HepG2 (cell line): Measurements from ENCODE around the gene MYO1E. TPM values are rescaled to one million over a fixed set of nuclear protein-coding genes. Genes with fewer than 3 reads are reported as not detected.

Experiments used
- ATAC-seq: fragments of 200-7000 bp; cut with Tn5 transposase; 3 replicates; pipeline ENCODE4 v1.9.1; 2020; ENCODE audit warnings: mild to moderate bottlenecking, moderate library complexity
- BruUV-seq: library from RNA; stranded (reverse); fragments of 400-500 nt; replicated peaks from 2 replicates; lab custom pipeline; 2021; lab: Mats Ljungman, UMichigan
- CTCF ChIA-PET: fragments of 300-600 bp; formaldehyde crosslinking; extraction: SDS; loops from one replicate; lab custom pipeline; 2021; ENCODE audit warnings: low total read pairs, inconsistent platforms, low intra/inter-chr PET ratio; lab: Yijun Ruan, JAX
- POLR2A ChIA-PET: fragments of 350-600 bp; sonication (Branson Sonifier 250); formaldehyde crosslinking; loops from one replicate; lab custom pipeline; 2020; ENCODE audit warnings: antibody characterized with exemption, inconsistent platforms; lab: Yijun Ruan, JAX
- DNase-seq: peaks from one replicate; pipeline ENCODE4 v3.0.0-alpha.2; 2015; ENCODE audit warnings: low spot score
- FAIRE-seq: peaks from 3 replicates; lab custom pipeline; 2011; peaks lifted over from hg19 to GRCh38; lab: Jason Lieb, UNC
- H2AFZ ChIP-seq: one replicate; pipeline ENCODE4 v1.6.1; 2011; ENCODE audit warnings: low read length, inconsistent platforms
- H3K27ac ChIP-seq: fragments of 300-600 bp; 3 replicates; pipeline ENCODE4 v1.8.0; 2011; ENCODE audit warnings: mixed run types, mild to moderate bottlenecking, mixed read lengths, low read length, inconsistent platforms; ENCODE audit not compliant: insufficient read depth; ENCODE audit errors: extremely low read length
- H3K27me3 ChIP-seq, 2 experiments: fragments of 200-600 bp in 1 of 2; 2 replicates in 1 of 2; 3 replicates in 1 of 2; pipeline versions ENCODE4 v1.6.0 to v1.8.0; 2011; ENCODE audit warnings: low read length in 2 of 2, mild to moderate bottlenecking in 2 of 2, moderate library complexity in 2 of 2, inconsistent platforms in 1 of 2; ENCODE audit not compliant: insufficient read depth in 2 of 2, control insufficient read depth in 1 of 2
- H3K36me3 ChIP-seq, 2 experiments: fragments of 200-600 bp in 1 of 2; replicated peaks in 1 of 2; 2 replicates in 1 of 2; 3 replicates in 1 of 2; pipeline versions ENCODE4 v1.5.1 to v1.8.0; 2011; ENCODE audit warnings: low read length in 2 of 2, inconsistent platforms in 1 of 2; ENCODE audit not compliant: insufficient read depth in 2 of 2, control insufficient read depth in 1 of 2
- H3K4me1 ChIP-seq: 2 replicates; pipeline ENCODE4 v1.5.1; 2012; ENCODE audit warnings: low read length, inconsistent platforms; ENCODE audit not compliant: insufficient read depth
- H3K4me2 ChIP-seq: 2 replicates; pipeline ENCODE4 v1.6.0; 2011; ENCODE audit warnings: low read depth, low read length, inconsistent platforms
- H3K4me3 ChIP-seq, 3 experiments: fragments of 200-600 bp in 1 of 3; sonication (generic), shearing (Covaris generic) in 1 of 3; replicated peaks in 1 of 3; 2 replicates each; pipeline ENCODE4 v1.5.1; 2011 to 2016; ENCODE audit warnings: low read length in 3 of 3, inconsistent platforms in 2 of 3, low read depth in 2 of 3, mild to moderate bottlenecking in 2 of 3, control low read depth in 1 of 3, mixed read lengths in 1 of 3; ENCODE audit not compliant: insufficient read depth in 1 of 3
- H3K79me2 ChIP-seq: one replicate; pipeline ENCODE4 v1.6.1; 2011; ENCODE audit warnings: low read length, inconsistent platforms; ENCODE audit not compliant: insufficient read depth
- H3K9ac ChIP-seq: 2 replicates; pipeline ENCODE4 v1.6.0; 2011; ENCODE audit warnings: mild to moderate bottlenecking, low read depth, low read length, inconsistent platforms; ENCODE audit not compliant: insufficient read depth
- H3K9me3 ChIP-seq: 2 replicates; pipeline ENCODE4 v1.5.1; 2012; ENCODE audit warnings: mild to moderate bottlenecking, low read length
- H4K20me1 ChIP-seq: 2 replicates; pipeline ENCODE4 v1.6.0; 2011; ENCODE audit warnings: inconsistent platforms, mild to moderate bottlenecking, low read length, moderate library complexity; ENCODE audit not compliant: insufficient read depth
- ELF1 ChIP-seq: sonication (generic); formaldehyde crosslinking; IDR thresholded peaks from 2 replicates; pipeline ENCODE4 v1.4.0; 2020; ENCODE audit warnings: missing genetic modification reagents
- GTF2F1 ChIP-seq: fragments of 150-350 bp; IDR thresholded peaks from 2 replicates; pipeline ENCODE4 v1.6.1; 2014; ENCODE audit warnings: low read length
- KDM1A ChIP-seq: IDR thresholded peaks from 2 replicates; pipeline ENCODE4 v1.6.1; 2016; ENCODE audit warnings: missing compliant biosample characterization
- MTF2 ChIP-seq: sonication (generic); formaldehyde crosslinking; IDR thresholded peaks from 2 replicates; pipeline ENCODE4 v1.5.0; 2020; ENCODE audit warnings: missing genetic modification reagents, borderline replicate concordance
- MZF1 ChIP-seq: sonication (generic); formaldehyde crosslinking; IDR thresholded peaks from 2 replicates; pipeline ENCODE4 v1.8.1; 2023; ENCODE audit warnings: mild to moderate bottlenecking, missing genetic modification reagents, borderline replicate concordance
- NFE2L2 ChIP-seq: fragments of 150-350 bp; IDR thresholded peaks from 2 replicates; pipeline ENCODE4 v1.6.1; 2014; ENCODE audit warnings: low read length
- PAF1 ChIP-seq: IDR thresholded peaks from 2 replicates; pipeline ENCODE4 v1.6.1; 2016; ENCODE audit warnings: missing genetic modification reagents, missing compliant biosample characterization
- PHB2 ChIP-seq: fragments of 450-650 bp; IDR thresholded peaks from 2 replicates; pipeline ENCODE4 v1.6.1; 2018; ENCODE audit not compliant: partially characterized antibody
- PRMT3 ChIP-seq: sonication (generic); formaldehyde crosslinking; IDR thresholded peaks from 2 replicates; pipeline ENCODE4 v1.8.1; 2022; ENCODE audit warnings: low read depth, mild to moderate bottlenecking, moderate library complexity, missing genetic modification reagents, borderline replicate concordance
- SMARCE1 ChIP-seq: fragments of 450-650 bp; IDR thresholded peaks from 2 replicates; pipeline ENCODE4 v1.6.1; 2017; ENCODE audit warnings: borderline replicate concordance
- SPEN ChIP-seq: sonication (generic); formaldehyde crosslinking; IDR thresholded peaks from 2 replicates; pipeline ENCODE4 v1.5.1; 2020; ENCODE audit warnings: low read depth, mild to moderate bottlenecking, missing genetic modification reagents
- STAT5B ChIP-seq: sonication (generic); formaldehyde crosslinking; IDR thresholded peaks from 2 replicates; pipeline ENCODE4 v1.4.0; 2020; ENCODE audit warnings: missing genetic modification reagents
- TCF7 ChIP-seq: sonication (generic); IDR thresholded peaks from 2 replicates; pipeline ENCODE4 v1.6.1; 2016; ENCODE audit warnings: antibody characterized with exemption, low read depth
- TCF7L2 ChIP-seq: IDR thresholded peaks from 2 replicates; pipeline ENCODE4 v1.6.1; 2011; ENCODE audit warnings: mild to moderate bottlenecking, low read depth, low read length, moderate library complexity
- ZNF264 ChIP-seq: sonication (generic); formaldehyde crosslinking; IDR thresholded peaks from 2 replicates; pipeline ENCODE4 v1.4.0; 2020; ENCODE audit warnings: missing genetic modification reagents
- ZNF326 ChIP-seq: sonication (generic); formaldehyde crosslinking; IDR thresholded peaks from 2 replicates; pipeline ENCODE4 v1.4.0; 2020; ENCODE audit warnings: missing genetic modification reagents, borderline replicate concordance
- ZNF556 ChIP-seq: sonication (generic); formaldehyde crosslinking; IDR thresholded peaks from 2 replicates; pipeline ENCODE4 v1.4.0; 2020; ENCODE audit warnings: mild to moderate bottlenecking, missing genetic modification reagents, borderline replicate concordance
- ZNF724P ChIP-seq: sonication (generic); formaldehyde crosslinking; IDR thresholded peaks from 2 replicates; pipeline ENCODE4 v1.8.0; 2022; ENCODE audit warnings: missing genetic modification reagents, borderline replicate concordance
- ZNF777 ChIP-seq: sonication (generic); formaldehyde crosslinking; IDR thresholded peaks from 2 replicates; pipeline ENCODE4 v1.4.0; 2020; ENCODE audit warnings: missing genetic modification reagents
- WGBS: methylation state at CpG from one replicate; pipeline ENCODE4 v1.1.6; 2017; ENCODE audit warnings: low lambda C conversion rate; 5-methylcytosine and 5-hydroxymethylcytosine counted together
- in situ Hi-C: cut with HindIII; loops from 2 replicates; pipeline ENCODE4 v1.10.0; 2017; ENCODE audit warnings: low pct_unique_long_range_greater_than_20kb; ENCODE audit not compliant: extremely low pct_ligation_motif_present
- intact Hi-C: fragments of 100-400 bp; cut with micrococcal nuclease; formaldehyde crosslinking; loops from one replicate; pipeline ENCODE4 v1.10.0; 2022; ENCODE audit not compliant: unreplicated experiment
- polyA plus RNA-seq, 8 experiments: library from polyadenylated mRNA; depleted of rRNA in 3 of 8; stranded (reverse) in 7 of 8; unstranded in 1 of 8; fragments of >200 nt; fragmentation: Illumina TruSeq in 4 of 8; extraction: Trizol in 4 of 8; gene quantifications; 2 replicates each; pipeline versions ENCODE4 v1.2.1 to v1.2.3, GENCODE V29; 2011 to 2016; ENCODE audit warnings: low read depth in 4 of 8, missing spikeins in 1 of 8, mixed read lengths in 1 of 8; ENCODE audit not compliant: insufficient read depth in 1 of 8
- total RNA-seq, 5 experiments: library from RNA; depleted of rRNA; stranded (reverse); fragments of >200 nt; fragmentation: Illumina TruSeq; extraction: Trizol; gene quantifications; 2 replicates each; pipeline ENCODE4 v1.2.3, GENCODE V29; 2016; ENCODE audit warnings: low read depth in 1 of 5
- TF ChIP-seq, protein P1 (sequence below): conservative IDR thresholded peaks from 2 replicates; pipeline ENCODE4 v1.6.1; 2018; ENCODE audit warnings: missing genetic modification reagents
- TF ChIP-seq, protein P2 (sequence below): sonication (generic); formaldehyde crosslinking; IDR thresholded peaks from 2 replicates; pipeline ENCODE4 v1.4.0; 2020; ENCODE audit warnings: missing genetic modification reagents
- TF ChIP-seq, protein P3 (sequence below): sonication (generic); formaldehyde crosslinking; IDR thresholded peaks from 2 replicates; pipeline ENCODE4 v1.4.0; 2020; ENCODE audit warnings: missing genetic modification reagents
- TF ChIP-seq, protein P4 (sequence below): sonication (generic); formaldehyde crosslinking; IDR thresholded peaks from 2 replicates; pipeline ENCODE4 v1.5.1; 2020; ENCODE audit warnings: missing genetic modification reagents, mild to moderate bottlenecking, borderline replicate concordance

Gene MYO1E
- total and polyA plus RNA-seq, 2 of the 13 experiments (the other 11 are each of a cell fraction or from before 2014, with no cell fraction given), result 15.7 to 25.1 TPM

DNA sequence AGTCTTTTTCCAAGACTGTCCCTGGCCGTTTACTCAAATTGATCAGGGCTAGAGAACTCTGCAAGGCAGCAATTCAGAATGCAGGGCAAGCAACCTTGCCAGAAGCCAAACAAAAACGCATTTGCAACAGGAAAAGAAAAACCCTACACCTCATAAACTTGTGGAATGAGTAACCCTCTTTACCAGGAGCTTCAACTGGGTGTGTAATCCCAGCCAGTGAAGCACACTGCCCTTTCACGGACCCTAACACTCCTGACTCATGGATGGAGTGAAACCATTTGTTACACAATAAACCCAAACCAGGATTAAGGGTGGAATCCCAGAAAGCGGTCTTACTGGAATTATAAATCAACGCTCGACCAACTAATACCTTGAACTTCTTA, 180.8 kb downstream of the MYO1E start (continued):
- TF ChIP-seq ZNF264 (CRISPR knock-in tag), result no peak
- no peak for TF ChIP-seq MTF2 (CRISPR knock-in tag)
- TF ChIP-seq PHB2, result no peak
- TF ChIP-seq MZF1 (CRISPR knock-in tag), result no peak
- TF ChIP-seq SMARCE1, result no peak

DNA sequence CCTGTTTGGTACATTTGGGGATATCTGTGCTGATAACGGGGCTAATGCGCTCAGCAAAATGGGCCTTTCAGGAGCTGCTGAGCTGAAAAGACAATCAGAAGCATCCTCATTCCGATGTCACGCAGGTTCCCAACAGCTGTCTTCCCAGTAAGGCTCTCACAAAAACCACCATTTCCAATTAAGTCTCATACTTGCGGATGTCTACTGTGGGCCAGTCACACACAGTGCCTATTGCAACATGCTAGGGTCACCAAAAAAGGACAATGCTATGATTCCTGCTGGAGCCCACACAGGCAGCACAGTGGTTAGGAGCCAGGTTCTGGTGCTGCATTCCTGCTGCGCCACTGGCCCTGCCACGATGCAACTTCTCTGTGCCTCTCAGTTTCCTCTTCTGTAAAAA, 182.4 kb downstream of the MYO1E start:
- FAIRE-seq (no peak), DNase-seq (no peak), ATAC-seq (no peak)
- in situ Hi-C loops, result no loop called here
- Histone ChIP-seq H3K79me2 (no peaks in the 10 kb centered on the region), H3K9ac (no peak overlapping the region), H3K36me3 (peaks cover 14 to 44% of the 10 kb centered on the region in 2 experiments; a peak in 4 of 5 replicates), H4K20me1 (no peaks in the 10 kb centered on the region), H3K4me3 (no peak overlapping the region), H3K27ac (no peak overlapping the region), H3K4me2 (no peak overlapping the region), H3K27me3 (no peaks in the 10 kb centered on the region), H3K4me1 (no peaks in the 10 kb centered on the region), H3K9me3 (no peaks in the 10 kb centered on the region), H2AFZ (no peak overlapping the region)
- TF ChIP-seq, protein P1, sequence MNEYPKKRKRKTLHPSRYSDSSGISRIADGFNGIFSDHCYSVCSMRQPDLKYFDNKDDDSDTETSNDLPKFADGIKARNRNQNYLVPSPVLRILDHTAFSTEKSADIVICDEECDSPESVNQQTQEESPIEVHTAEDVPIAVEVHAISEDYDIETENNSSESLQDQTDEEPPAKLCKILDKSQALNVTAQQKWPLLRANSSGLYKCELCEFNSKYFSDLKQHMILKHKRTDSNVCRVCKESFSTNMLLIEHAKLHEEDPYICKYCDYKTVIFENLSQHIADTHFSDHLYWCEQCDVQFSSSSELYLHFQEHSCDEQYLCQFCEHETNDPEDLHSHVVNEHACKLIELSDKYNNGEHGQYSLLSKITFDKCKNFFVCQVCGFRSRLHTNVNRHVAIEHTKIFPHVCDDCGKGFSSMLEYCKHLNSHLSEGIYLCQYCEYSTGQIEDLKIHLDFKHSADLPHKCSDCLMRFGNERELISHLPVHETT (CRISPR knock-in tag), result no peak
- TF ChIP-seq, protein P2, sequence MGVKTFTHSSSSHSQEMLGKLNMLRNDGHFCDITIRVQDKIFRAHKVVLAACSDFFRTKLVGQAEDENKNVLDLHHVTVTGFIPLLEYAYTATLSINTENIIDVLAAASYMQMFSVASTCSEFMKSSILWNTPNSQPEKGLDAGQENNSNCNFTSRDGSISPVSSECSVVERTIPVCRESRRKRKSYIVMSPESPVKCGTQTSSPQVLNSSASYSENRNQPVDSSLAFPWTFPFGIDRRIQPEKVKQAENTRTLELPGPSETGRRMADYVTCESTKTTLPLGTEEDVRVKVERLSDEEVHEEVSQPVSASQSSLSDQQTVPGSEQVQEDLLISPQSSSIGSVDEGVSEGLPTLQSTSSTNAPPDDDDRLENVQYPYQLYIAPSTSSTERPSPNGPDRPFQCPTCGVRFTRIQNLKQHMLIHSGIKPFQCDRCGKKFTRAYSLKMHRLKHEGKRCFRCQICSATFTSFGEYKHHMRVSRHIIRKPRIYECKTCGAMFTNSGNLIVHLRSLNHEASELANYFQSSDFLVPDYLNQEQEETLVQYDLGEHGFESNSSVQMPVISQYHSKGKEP (CRISPR knock-in tag), result no peak
- TF ChIP-seq TCF7L2 (no peak), TCF7 (no peak), PRMT3 (CRISPR knock-in tag) (no peak), ZNF326 (CRISPR knock-in tag) (no peak), SPEN (no peak), ELF1 (CRISPR knock-in tag) (no peak), ZNF724P (CRISPR knock-in tag) (no peak), ZNF556 (no peak), KDM1A (CRISPR knock-in tag) (no peak), GTF2F1 (no peak), PAF1 (CRISPR knock-in tag) (no peak), ZNF777 (CRISPR knock-in tag) (no peak), STAT5B (CRISPR knock-in tag) (no peak), NFE2L2 (no peak)
- TF ChIP-seq, protein P3, sequence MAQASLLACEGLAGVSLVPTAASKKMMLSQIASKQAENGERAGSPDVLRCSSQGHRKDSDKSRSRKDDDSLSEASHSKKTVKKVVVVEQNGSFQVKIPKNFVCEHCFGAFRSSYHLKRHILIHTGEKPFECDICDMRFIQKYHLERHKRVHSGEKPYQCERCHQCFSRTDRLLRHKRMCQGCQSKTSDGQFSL (CRISPR knock-in tag), result no peak
- TF ChIP-seq, protein P4, sequence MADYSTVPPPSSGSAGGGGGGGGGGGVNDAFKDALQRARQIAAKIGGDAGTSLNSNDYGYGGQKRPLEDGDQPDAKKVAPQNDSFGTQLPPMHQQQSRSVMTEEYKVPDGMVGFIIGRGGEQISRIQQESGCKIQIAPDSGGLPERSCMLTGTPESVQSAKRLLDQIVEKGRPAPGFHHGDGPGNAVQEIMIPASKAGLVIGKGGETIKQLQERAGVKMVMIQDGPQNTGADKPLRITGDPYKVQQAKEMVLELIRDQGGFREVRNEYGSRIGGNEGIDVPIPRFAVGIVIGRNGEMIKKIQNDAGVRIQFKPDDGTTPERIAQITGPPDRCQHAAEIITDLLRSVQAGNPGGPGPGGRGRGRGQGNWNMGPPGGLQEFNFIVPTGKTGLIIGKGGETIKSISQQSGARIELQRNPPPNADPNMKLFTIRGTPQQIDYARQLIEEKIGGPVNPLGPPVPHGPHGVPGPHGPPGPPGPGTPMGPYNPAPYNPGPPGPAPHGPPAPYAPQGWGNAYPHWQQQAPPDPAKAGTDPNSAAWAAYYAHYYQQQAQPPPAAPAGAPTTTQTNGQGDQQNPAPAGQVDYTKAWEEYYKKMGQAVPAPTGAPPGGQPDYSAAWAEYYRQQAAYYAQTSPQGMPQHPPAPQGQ (CRISPR knock-in tag), result no peak
- WGBS, result over 99% methylated on average over 7 of the region's 7 CpGs
- intact Hi-C loops, result no loop called here
- ChIA-PET POLR2A (no interaction called here), CTCF (no interaction called here)
- BruUV-seq, result no TSS peak
